WTC11 (cell line): ENCODE data around the gene CHKA.

Experiments used
- CBFB ChIP-seq: sonication (generic); formaldehyde crosslinking; IDR thresholded peaks from 2 replicates; pipeline ENCODE4 v1.8.1; 2022; ENCODE audit warnings: mild to moderate bottlenecking, low read depth, missing genetic modification reagents
- ETV6 ChIP-seq: sonication (generic); formaldehyde crosslinking; IDR thresholded peaks from 2 replicates; pipeline ENCODE4 v1.8.1; 2022; ENCODE audit warnings: mild to moderate bottlenecking, missing genetic modification reagents
- GABPB1 ChIP-seq: sonication (generic); formaldehyde crosslinking; IDR thresholded peaks from 2 replicates; pipeline ENCODE4 v1.8.1; 2023; ENCODE audit warnings: mild to moderate bottlenecking, missing genetic modification reagents
- NFATC4 ChIP-seq: fragments of 250-450 bp; sonication (Bioruptor Pico); IDR thresholded peaks from 2 replicates; pipeline ENCODE4 v1.9.0; 2021; ENCODE audit warnings: mild to moderate bottlenecking
- NR1H2 ChIP-seq: sonication (generic); formaldehyde crosslinking; IDR thresholded peaks from 2 replicates; pipeline ENCODE4 v1.9.0; 2021; ENCODE audit warnings: mild to moderate bottlenecking, moderate library complexity, missing genetic modification reagents
- ZNF138 ChIP-seq: sonication (generic); formaldehyde crosslinking; conservative IDR thresholded peaks from 2 replicates; pipeline ENCODE4 v1.8.1; 2022; ENCODE audit warnings: mild to moderate bottlenecking, moderate library complexity, missing genetic modification reagents
- TF ChIP-seq, protein P1 (sequence below): fragments of 200-600 bp; IDR thresholded peaks from 2 replicates; pipeline ENCODE4 v1.8.0; 2022; ENCODE audit warnings: antibody characterized with exemption
- TF ChIP-seq, protein P2 (sequence below): sonication (generic); formaldehyde crosslinking; IDR thresholded peaks from 2 replicates; pipeline ENCODE4 v1.8.1; 2023; ENCODE audit warnings: mild to moderate bottlenecking, moderate library complexity, missing genetic modification reagents
- TF ChIP-seq, protein P3 (sequence below): sonication (generic); formaldehyde crosslinking; IDR thresholded peaks from 2 replicates; pipeline ENCODE4 v1.8.1; 2023; ENCODE audit warnings: mild to moderate bottlenecking, missing genetic modification reagents, moderate library complexity
- TF ChIP-seq, protein P4 (sequence below): sonication (generic); formaldehyde crosslinking; IDR thresholded peaks from 2 replicates; pipeline ENCODE4 v1.8.0; 2022; ENCODE audit warnings: mild to moderate bottlenecking, missing genetic modification reagents

DNA sequence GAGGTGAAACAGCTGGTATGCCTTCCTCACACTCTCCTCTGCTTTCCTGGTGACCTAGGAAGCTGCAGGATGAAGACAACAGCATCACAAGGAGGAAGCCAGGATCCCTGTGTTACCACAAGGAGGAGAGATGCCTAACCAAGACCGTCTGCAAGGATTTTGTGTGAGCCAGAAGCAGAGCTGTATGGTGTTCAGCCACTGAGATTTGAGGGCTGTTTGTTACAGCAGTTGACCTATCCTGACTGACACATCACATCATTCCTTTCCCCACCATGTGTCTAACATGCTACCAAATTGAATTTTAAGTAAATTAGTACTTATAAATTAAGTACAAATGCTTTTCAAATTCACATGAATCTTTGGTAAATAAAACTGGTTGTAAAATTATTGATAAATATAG lies 8.9 kb upstream of the CHKA start:
- TF ChIP-seq, protein P1, sequence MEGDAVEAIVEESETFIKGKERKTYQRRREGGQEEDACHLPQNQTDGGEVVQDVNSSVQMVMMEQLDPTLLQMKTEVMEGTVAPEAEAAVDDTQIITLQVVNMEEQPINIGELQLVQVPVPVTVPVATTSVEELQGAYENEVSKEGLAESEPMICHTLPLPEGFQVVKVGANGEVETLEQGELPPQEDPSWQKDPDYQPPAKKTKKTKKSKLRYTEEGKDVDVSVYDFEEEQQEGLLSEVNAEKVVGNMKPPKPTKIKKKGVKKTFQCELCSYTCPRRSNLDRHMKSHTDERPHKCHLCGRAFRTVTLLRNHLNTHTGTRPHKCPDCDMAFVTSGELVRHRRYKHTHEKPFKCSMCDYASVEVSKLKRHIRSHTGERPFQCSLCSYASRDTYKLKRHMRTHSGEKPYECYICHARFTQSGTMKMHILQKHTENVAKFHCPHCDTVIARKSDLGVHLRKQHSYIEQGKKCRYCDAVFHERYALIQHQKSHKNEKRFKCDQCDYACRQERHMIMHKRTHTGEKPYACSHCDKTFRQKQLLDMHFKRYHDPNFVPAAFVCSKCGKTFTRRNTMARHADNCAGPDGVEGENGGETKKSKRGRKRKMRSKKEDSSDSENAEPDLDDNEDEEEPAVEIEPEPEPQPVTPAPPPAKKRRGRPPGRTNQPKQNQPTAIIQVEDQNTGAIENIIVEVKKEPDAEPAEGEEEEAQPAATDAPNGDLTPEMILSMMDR: no peak
- no peak for TF ChIP-seq CBFB (CRISPR knock-in tag)
- TF ChIP-seq NFATC4 (CRISPR knock-in tag): no peak
- TF ChIP-seq GABPB1: no peak
- TF ChIP-seq ETV6 (CRISPR knock-in tag): no peak
- TF ChIP-seq ZNF138 (CRISPR knock-in tag): no peak
- TF ChIP-seq, protein P2, sequence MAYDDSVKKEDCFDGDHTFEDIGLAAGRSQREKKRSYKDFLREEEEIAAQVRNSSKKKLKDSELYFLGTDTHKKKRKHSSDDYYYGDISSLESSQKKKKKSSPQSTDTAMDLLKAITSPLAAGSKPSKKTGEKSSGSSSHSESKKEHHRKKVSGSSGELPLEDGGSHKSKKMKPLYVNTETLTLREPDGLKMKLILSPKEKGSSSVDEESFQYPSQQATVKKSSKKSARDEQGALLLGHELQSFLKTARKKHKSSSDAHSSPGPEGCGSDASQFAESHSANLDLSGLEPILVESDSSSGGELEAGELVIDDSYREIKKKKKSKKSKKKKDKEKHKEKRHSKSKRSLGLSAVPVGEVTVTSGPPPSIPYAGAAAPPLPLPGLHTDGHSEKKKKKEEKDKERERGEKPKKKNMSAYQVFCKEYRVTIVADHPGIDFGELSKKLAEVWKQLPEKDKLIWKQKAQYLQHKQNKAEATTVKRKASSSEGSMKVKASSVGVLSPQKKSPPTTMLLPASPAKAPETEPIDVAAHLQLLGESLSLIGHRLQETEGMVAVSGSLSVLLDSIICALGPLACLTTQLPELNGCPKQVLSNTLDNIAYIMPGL (CRISPR knock-in tag): no peak
- TF ChIP-seq, protein P3, sequence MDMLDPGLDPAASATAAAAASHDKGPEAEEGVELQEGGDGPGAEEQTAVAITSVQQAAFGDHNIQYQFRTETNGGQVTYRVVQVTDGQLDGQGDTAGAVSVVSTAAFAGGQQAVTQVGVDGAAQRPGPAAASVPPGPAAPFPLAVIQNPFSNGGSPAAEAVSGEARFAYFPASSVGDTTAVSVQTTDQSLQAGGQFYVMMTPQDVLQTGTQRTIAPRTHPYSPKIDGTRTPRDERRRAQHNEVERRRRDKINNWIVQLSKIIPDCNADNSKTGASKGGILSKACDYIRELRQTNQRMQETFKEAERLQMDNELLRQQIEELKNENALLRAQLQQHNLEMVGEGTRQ (CRISPR knock-in tag): no peak
- TF ChIP-seq, protein P4, sequence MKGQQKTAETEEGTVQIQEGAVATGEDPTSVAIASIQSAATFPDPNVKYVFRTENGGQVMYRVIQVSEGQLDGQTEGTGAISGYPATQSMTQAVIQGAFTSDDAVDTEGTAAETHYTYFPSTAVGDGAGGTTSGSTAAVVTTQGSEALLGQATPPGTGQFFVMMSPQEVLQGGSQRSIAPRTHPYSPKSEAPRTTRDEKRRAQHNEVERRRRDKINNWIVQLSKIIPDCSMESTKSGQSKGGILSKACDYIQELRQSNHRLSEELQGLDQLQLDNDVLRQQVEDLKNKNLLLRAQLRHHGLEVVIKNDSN (CRISPR knock-in tag): no peak
- TF ChIP-seq NR1H2 (CRISPR knock-in tag): no peak
